Endothelial cell of umbilical vein (primary cell): Measurements from ENCODE around the gene TUBA4A. TPM values are rescaled to one million over a fixed set of nuclear protein-coding genes. Genes with fewer than 3 reads are reported as not detected.

Experiments used
- BruUV-seq: library from RNA; stranded (reverse); fragments of 400-500 nt; replicated peaks from 2 replicates; lab custom pipeline; 2021; lab: Mats Ljungman, UMichigan
- CTCF ChIA-PET: fragments of 300-600, 350-600 bp; sonication (Branson Sonifier 250); formaldehyde crosslinking; loops from one replicate; lab custom pipeline; 2021; ENCODE audit warnings: antibody characterized with exemption, inconsistent platforms; lab: Charles Lee
- POLR2A ChIA-PET: fragments of 300-600, 350-600 bp; sonication (Branson Sonifier 250); formaldehyde crosslinking; loops from one replicate; lab custom pipeline; 2021; ENCODE audit warnings: antibody characterized with exemption, inconsistent platforms; lab: Charles Lee
- DNase-seq: peaks from one replicate; pipeline ENCODE4 v3.0.0-alpha.2; 2011; ENCODE audit warnings: low read depth, low spot score
- FAIRE-seq: peaks from 2 replicates; lab custom pipeline; 2011; peaks lifted over from hg19 to GRCh38; lab: Jason Lieb, UNC
- H2AFZ ChIP-seq: 2 replicates; pipeline ENCODE4 v1.6.0; 2012; ENCODE audit warnings: low read depth, low read length, control low read depth, inconsistent platforms
- H3K27ac ChIP-seq: 2 replicates; pipeline ENCODE4 v1.5.1; 2011; ENCODE audit warnings: low read depth, mild to moderate bottlenecking, control low read depth, low read length, moderate library complexity; ENCODE audit not compliant: insufficient read depth
- H3K27me3 ChIP-seq, 2 experiments: 2 replicates each; pipeline versions ENCODE4 v1.6.0 to v1.6.1; 2011; ENCODE audit warnings: low read length in 2 of 2, mixed read lengths in 1 of 2; ENCODE audit not compliant: control insufficient read depth in 2 of 2, insufficient read depth in 2 of 2
- H3K36me3 ChIP-seq, 2 experiments: 2 replicates in 1 of 2; 3 replicates in 1 of 2; pipeline ENCODE4 v1.5.1; 2011; ENCODE audit warnings: low read length in 2 of 2, mild to moderate bottlenecking in 1 of 2, moderate library complexity in 1 of 2; ENCODE audit not compliant: control insufficient read depth in 2 of 2, insufficient read depth in 2 of 2; ENCODE audit errors: extremely low read depth in 1 of 2
- H3K4me1 ChIP-seq: 3 replicates; pipeline ENCODE4 v1.5.1; 2011; ENCODE audit warnings: mild to moderate bottlenecking, low read length; ENCODE audit not compliant: control insufficient read depth, insufficient read depth; ENCODE audit errors: extremely low read depth
- H3K4me2 ChIP-seq: 2 replicates; pipeline ENCODE4 v1.6.1; 2011; ENCODE audit warnings: low read length, control low read depth, mixed read lengths; ENCODE audit not compliant: insufficient read depth
- H3K4me3 ChIP-seq, 3 experiments: fragments of 200-600 bp in 1 of 3; sonication (generic), shearing (Covaris generic) in 1 of 3; replicated peaks in 1 of 3; 2 replicates each; pipeline ENCODE4 v1.5.1; 2011 to 2016; ENCODE audit warnings: control low read depth in 3 of 3, low read length in 3 of 3, mild to moderate bottlenecking in 2 of 3, inconsistent platforms in 1 of 3, low read depth in 1 of 3, moderate library complexity in 1 of 3; ENCODE audit not compliant: insufficient read depth in 1 of 3
- H3K79me2 ChIP-seq: 2 replicates; pipeline ENCODE4 v1.6.0; 2012; ENCODE audit warnings: low read length, inconsistent platforms; ENCODE audit not compliant: control insufficient read depth, insufficient read depth
- H3K9ac ChIP-seq: replicated peaks from 2 replicates; pipeline ENCODE3; 2011; ENCODE audit warnings: low read length, control low read depth; ENCODE audit not compliant: insufficient read depth; ENCODE audit errors: extremely low read depth
- H3K9me1 ChIP-seq: replicated peaks from 3 replicates; pipeline ENCODE4 v1.6.0; 2011; ENCODE audit warnings: mild to moderate bottlenecking, low read length; ENCODE audit not compliant: control insufficient read depth, insufficient read depth; ENCODE audit errors: extremely low read depth
- H3K9me3 ChIP-seq: replicated peaks from 2 replicates; pipeline ENCODE4 v1.5.1; 2012; ENCODE audit warnings: low read length, inconsistent platforms; ENCODE audit not compliant: control insufficient read depth, insufficient read depth
- H4K20me1 ChIP-seq: replicated peaks from 2 replicates; pipeline ENCODE3; 2011; ENCODE audit warnings: mild to moderate bottlenecking, low read length; ENCODE audit not compliant: control insufficient read depth, insufficient read depth; ENCODE audit errors: extremely low read depth
- EZH2 ChIP-seq: IDR thresholded peaks from 2 replicates; pipeline ENCODE4 v1.6.1; 2012; ENCODE audit warnings: borderline replicate concordance, low read depth, mild to moderate bottlenecking, moderate library complexity, low read length, inconsistent platforms; ENCODE audit not compliant: severe bottlenecking
- FOS ChIP-seq: IDR thresholded peaks from 2 replicates; pipeline ENCODE4 v1.6.1; 2011; ENCODE audit warnings: mild to moderate bottlenecking, low read length, moderate library complexity, borderline replicate concordance; ENCODE audit not compliant: insufficient read depth
- GATA2 ChIP-seq: IDR thresholded peaks from 2 replicates; pipeline ENCODE4 v1.7.0; 2011; ENCODE audit warnings: low read depth, mild to moderate bottlenecking, moderate library complexity, mixed read lengths, low read length; ENCODE audit not compliant: insufficient read length, insufficient read depth
- JUN ChIP-seq: IDR thresholded peaks from 2 replicates; pipeline ENCODE4 v1.6.1; 2011; ENCODE audit warnings: borderline replicate concordance, low read depth; ENCODE audit not compliant: insufficient read length, insufficient read depth
- MYC ChIP-seq: IDR thresholded peaks from one replicate; pipeline ENCODE4 v1.6.1; 2011; ENCODE audit warnings: mild to moderate bottlenecking, low read depth, low read length
- POLR2A ChIP-seq: IDR thresholded peaks from 2 replicates; pipeline ENCODE4 v1.6.1; 2012; ENCODE audit warnings: low read depth, mild to moderate bottlenecking, control low read depth, low read length
- POLR2AphosphoS5 ChIP-seq: IDR thresholded peaks from 2 replicates; pipeline ENCODE4 v1.6.1; 2012; ENCODE audit warnings: low read depth, mild to moderate bottlenecking, control low read depth, low read length, moderate library complexity; ENCODE audit not compliant: insufficient read depth
- dilution Hi-C: fragments of 300-500 bp; cut with MboI; formaldehyde crosslinking; loops from one replicate; pipeline ENCODE4 v1.15.0; 2019; ENCODE audit warnings: low sequenced_read_pairs; ENCODE audit not compliant: extremely low pct_ligation_motif_present
- intact Hi-C: fragments of 100-400 bp; cut with micrococcal nuclease; formaldehyde crosslinking; loops from one replicate; pipeline ENCODE4 v1.10.0; 2022
- polyA plus RNA-seq, 4 experiments: library from polyadenylated mRNA; depleted of rRNA in 3 of 4; stranded (reverse) in 3 of 4; unstranded in 1 of 4; fragments of >200 nt; gene quantifications; 2 replicates each; pipeline versions ENCODE4 v1.2.1 to v1.2.3, GENCODE V29; 2011 to 2012; ENCODE audit warnings: missing spikeins in 1 of 4
- total RNA-seq: library from RNA; stranded (reverse); gene quantifications from 2 replicates; pipeline ENCODE4 v1.2.3, GENCODE V29; 2021
- TF ChIP-seq, protein P1 (sequence below): IDR thresholded peaks from 2 replicates; pipeline ENCODE4 v1.6.1; 2011; ENCODE audit not compliant: insufficient read depth, insufficient read length
- TF ChIP-seq, protein P2 (sequence below), 2 donors: IDR thresholded peaks; 1 replicate in 1 of 2; 2 replicates in 1 of 2; pipeline ENCODE4 v1.5.1; 2011; ENCODE audit warnings: low read length in 2 of 2, mild to moderate bottlenecking in 2 of 2, moderate library complexity in 2 of 2, control low read depth in 1 of 2, inconsistent platforms in 1 of 2, low read depth in 1 of 2; ENCODE audit not compliant: insufficient read depth in 1 of 2; ENCODE audit errors: extremely low read depth in 1 of 2

Gene TUBA4A
- total and polyA plus RNA-seq, 2 donors (not counting 3 experiments of a cell fraction or from before 2014, with no cell fraction given): 16.5 to 24.8 TPM

GRCh38 chr2:219228911-219229304 is 24.8 kb downstream of the TUBA4A start:
- peaks cover 20% of the 10 kb centered on the region for H3K79me2 ChIP-seq
- TF ChIP-seq, protein P1, sequence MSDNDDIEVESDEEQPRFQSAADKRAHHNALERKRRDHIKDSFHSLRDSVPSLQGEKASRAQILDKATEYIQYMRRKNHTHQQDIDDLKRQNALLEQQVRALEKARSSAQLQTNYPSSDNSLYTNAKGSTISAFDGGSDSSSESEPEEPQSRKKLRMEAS: no peak
- TF ChIP-seq, protein P2, sequence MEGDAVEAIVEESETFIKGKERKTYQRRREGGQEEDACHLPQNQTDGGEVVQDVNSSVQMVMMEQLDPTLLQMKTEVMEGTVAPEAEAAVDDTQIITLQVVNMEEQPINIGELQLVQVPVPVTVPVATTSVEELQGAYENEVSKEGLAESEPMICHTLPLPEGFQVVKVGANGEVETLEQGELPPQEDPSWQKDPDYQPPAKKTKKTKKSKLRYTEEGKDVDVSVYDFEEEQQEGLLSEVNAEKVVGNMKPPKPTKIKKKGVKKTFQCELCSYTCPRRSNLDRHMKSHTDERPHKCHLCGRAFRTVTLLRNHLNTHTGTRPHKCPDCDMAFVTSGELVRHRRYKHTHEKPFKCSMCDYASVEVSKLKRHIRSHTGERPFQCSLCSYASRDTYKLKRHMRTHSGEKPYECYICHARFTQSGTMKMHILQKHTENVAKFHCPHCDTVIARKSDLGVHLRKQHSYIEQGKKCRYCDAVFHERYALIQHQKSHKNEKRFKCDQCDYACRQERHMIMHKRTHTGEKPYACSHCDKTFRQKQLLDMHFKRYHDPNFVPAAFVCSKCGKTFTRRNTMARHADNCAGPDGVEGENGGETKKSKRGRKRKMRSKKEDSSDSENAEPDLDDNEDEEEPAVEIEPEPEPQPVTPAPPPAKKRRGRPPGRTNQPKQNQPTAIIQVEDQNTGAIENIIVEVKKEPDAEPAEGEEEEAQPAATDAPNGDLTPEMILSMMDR (IDR thresholded peaks at IDR 0.05; ENCODE audit: extremely low read depth in 1 of 2, insufficient read depth in 1 of 2, low read depth in 1 of 2, low read length in 2 of 2): no peak
- TF ChIP-seq POLR2AphosphoS5: no peak
- TF ChIP-seq EZH2: no peak
- TF ChIP-seq JUN: no peak
- no peak for TF ChIP-seq MYC
- no peak for TF ChIP-seq POLR2A
- TF ChIP-seq GATA2: no peak
- TF ChIP-seq FOS: no peak

More at GRCh38 chr2:219228911-219229304, 24.8 kb downstream of the TUBA4A start:
- Histone ChIP-seq H3K27ac (peak overlapping the region; percentile 76), H4K20me1 (no peaks in the 10 kb centered on the region), H3K9me1 (no peaks in the 10 kb centered on the region), H3K27me3 (no peaks in the 10 kb centered on the region), H3K36me3 (peaks cover 3 to 28% of the 10 kb centered on the region in 2 experiments), H2AFZ (peak overlapping the region; percentile 78), H3K9ac (peak overlapping the region; percentile 93), H3K4me2 (peak overlapping the region; percentile 99), H3K4me1 (peaks cover 15% of the 10 kb centered on the region), H3K9me3 (no peaks in the 10 kb centered on the region), H3K4me3 (peak overlapping the region; percentile 70 to 76 (median 70))
- ChIA-PET POLR2A (interaction anchor here (0.9 to 1.9 kb wide), 5 partner anchors 10 to 53 kb away, joined by 4 to 7 read pairs (median 5); partner anchors contain the start of genes CNPPD1, GLB1L and STK16), CTCF (interaction anchor here (1.1 to 1.9 kb wide), 6 partner anchors 11 to 59 kb away, joined by 3 to 16 read pairs (median 5); partner anchors contain the start of genes ABCB6, DNAJB2, SLC23A3 and ZFAND2B)
- intact Hi-C loops: loop anchor here (1.0 kb wide), 8 partner anchors 11 to 69 kb away; partner anchors contain the start of genes ABCB6, GLB1L, NHEJ1 and STK16
- TSS peak; percentile 13 for BruUV-seq
- dilution Hi-C loops: no loop called here
- DNase-seq: no peak
- FAIRE-seq: peak; percentile 38
